Activated CD8-positive, alpha-beta memory T cell treated with anti-CD3 and anti-CD28 coated beads, Interleukin-2, amount 10 ng/mL, durations not matched to agents 7 days and 5 days (primary cell): ENCODE measurements around the gene ALAD. TPM values are rescaled to one million over a fixed set of nuclear protein-coding genes. Genes with fewer than 3 reads are reported as not detected.
"Not testable (repeated sequence)": the region's sequence is repeated elsewhere in the genome, so short reads cannot be mapped to it uniquely, and the experiment has no call there.

ENCODE experiments used
- ATAC-seq: fragments of 150-1000 bp; cut with Tn5 transposase; one replicate; pipeline ENCODE4 v1.10.0; 2021; ENCODE audit warnings: moderate library complexity
- CTCF ChIA-PET: fragments of 350-600 bp; sonication (Branson Sonifier 250); formaldehyde crosslinking; loops from one replicate; lab custom pipeline; 2021; ENCODE audit warnings: antibody characterized with exemption; lab: Charles Lee
- DNase-seq: peaks from one replicate; pipeline ENCODE4 v3.0.0-alpha.2; 2020
- H3K27ac Mint-ChIP-seq: one replicate; pipeline ENCODE4 v1.8.0; 2021; ENCODE audit warnings: mild to moderate bottlenecking, mixed read lengths
- H3K27me3 Mint-ChIP-seq: one replicate; pipeline ENCODE4 v1.8.0; 2021; ENCODE audit warnings: mixed read lengths
- H3K36me3 Mint-ChIP-seq: one replicate; pipeline ENCODE4 v1.8.0; 2021; ENCODE audit warnings: mild to moderate bottlenecking, mixed read lengths
- H3K4me1 Mint-ChIP-seq: one replicate; pipeline ENCODE4 v1.8.0; 2021; ENCODE audit warnings: mixed read lengths
- H3K4me3 Mint-ChIP-seq: one replicate; pipeline ENCODE4 v1.8.0; 2021; ENCODE audit warnings: mild to moderate bottlenecking, moderate library complexity, mixed read lengths
- H3K9me3 Mint-ChIP-seq: one replicate; pipeline ENCODE4 v1.8.0; 2022; ENCODE audit warnings: low read depth, mixed read lengths
- total RNA-seq, 2 experiments: library from RNA; stranded (reverse); gene quantifications; one replicate each; pipeline ENCODE4 v1.2.3, GENCODE V29; 2021

Gene ALAD
- total RNA-seq, 2 experiments from 2014 or later: 27.5 to 29.0 TPM

GRCh38 chr9:113376634-113377567 lies 24.2 kb downstream of the ALAD start, which contains the start of gene HDHD3:
TSS of gene HDHD3 (minus strand) at chr9:113376986. CDS start at chr9:113374354, 2,632 bp downstream.
- CTCF ChIA-PET: interaction anchor here (0.7 to 1.8 kb wide), 7 partner anchors 13 to 206 kb away, joined by 3 to 6 read pairs (median 3); partner anchors contain the start of genes BSPRY, C9orf43 and POLE3
- Mint-ChIP-seq H3K9me3 (no peaks in the 10 kb centered on the region), H3K4me1 (peaks cover 15% of the 10 kb centered on the region), H3K4me3 (peak within 1 kb of the TSS; percentile 75), H3K27ac (peak within 1 kb of the TSS; percentile 82), H3K27me3 (no peaks in the 10 kb centered on the region), H3K36me3 (peaks cover 3% of the 10 kb centered on the region)
- DNase-seq: peak; percentile 88
- ATAC-seq: peak; percentile 94

- Mint-ChIP-seq H3K36me3 (peaks cover 3% of the 10 kb centered on the region), H3K4me3 (peak overlapping the region; percentile 75), H3K9me3 (no peaks in the 10 kb centered on the region), H3K27ac (peak overlapping the region; percentile 59), H3K27me3 (no peaks in the 10 kb centered on the region), H3K4me1 (peaks cover 12% of the 10 kb centered on the region)
- DNase-seq (no peak), ATAC-seq (no peak)
- CTCF ChIA-PET: interaction anchor here (0.7 to 2.2 kb wide), 5 partner anchors 26 to 279 kb away, joined by 3 to 6 read pairs (median 4); partner anchors contain the start of genes ALAD, BSPRY, CDC26 and PRPF4
Observed at GRCh38 chr9:113375057-113376023, 25.7 kb downstream of the ALAD start.

GRCh38 chr9:113373676-113374392 lies 27.2 kb downstream of the ALAD start:
- Mint-ChIP-seq H3K4me1 (peaks cover 12% of the 10 kb centered on the region), H3K9me3 (no peaks in the 10 kb centered on the region), H3K27me3 (no peaks in the 10 kb centered on the region), H3K4me3 (no peak overlapping the region), H3K36me3 (peaks cover 3% of the 10 kb centered on the region), H3K27ac (no peak overlapping the region)
- ATAC-seq: no peak
- DNase-seq: no peak
- CTCF ChIA-PET: interaction anchor here (1.0 to 2.2 kb wide), 3 partner anchors 28 to 281 kb away, joined by 3 to 6 read pairs (median 3); partner anchors contain the start of genes ALAD, CDC26 and PRPF4

- Mint-ChIP-seq H3K36me3 (peaks cover 3% of the 10 kb centered on the region), H3K27me3 (no peaks in the 10 kb centered on the region), H3K27ac (no peak overlapping the region), H3K4me3 (no peak overlapping the region), H3K9me3 (no peaks in the 10 kb centered on the region), H3K4me1 (peaks cover 12% of the 10 kb centered on the region)
- CTCF ChIA-PET: interaction anchor here (2.2 kb wide), 1 partner anchor 29 kb away, joined by 6 read pairs; the partner anchor contains the start of gene ALAD
- no peak for DNase-seq
- no peak for ATAC-seq
Observed at GRCh38 chr9:113373256-113373655, 27.8 kb downstream of the ALAD start.

GRCh38 chr9:113372059-113372458 lies 29.0 kb downstream of the ALAD start:
- Mint-ChIP-seq H3K9me3 (no peaks in the 10 kb centered on the region), H3K27me3 (no peaks in the 10 kb centered on the region), H3K27ac (peak overlapping the region; percentile 2), H3K4me1 (peaks cover 11% of the 10 kb centered on the region), H3K4me3 (no peak overlapping the region), H3K36me3 (peaks cover 3% of the 10 kb centered on the region)
- CTCF ChIA-PET: no interaction called here
- ATAC-seq (no peak), DNase-seq (no peak)

GRCh38 chr9:113370806-113371325 lies 30.2 kb downstream of the ALAD start:
- Mint-ChIP-seq H3K27ac (no peak overlapping the region), H3K9me3 (no peaks in the 10 kb centered on the region), H3K27me3 (no peaks in the 10 kb centered on the region), H3K4me3 (no peak overlapping the region), H3K4me1 (peaks cover 10% of the 10 kb centered on the region), H3K36me3 (peaks cover 3% of the 10 kb centered on the region)
- no peak for DNase-seq
- no peak for ATAC-seq
- CTCF ChIA-PET: no interaction called here

GRCh38 chr9:113369855-113370140 lies 31.3 kb downstream of the ALAD start:
- DNase-seq (no peak), ATAC-seq (no peak)
- Mint-ChIP-seq H3K4me3 (no peak overlapping the region), H3K27ac (no peak overlapping the region), H3K9me3 (no peaks in the 10 kb centered on the region), H3K4me1 (no peaks in the 10 kb centered on the region), H3K27me3 (no peaks in the 10 kb centered on the region), H3K36me3 (peaks cover 3% of the 10 kb centered on the region)
- CTCF ChIA-PET: no interaction called here

- H3K9me3 Mint-ChIP-seq: no peaks in the 10 kb centered on the region
- DNase-seq (no peak), ATAC-seq (no peak)
- no peak overlapping the region for H3K4me3 Mint-ChIP-seq
- H3K36me3 Mint-ChIP-seq: peaks cover 1% of the 10 kb centered on the region
- CTCF ChIA-PET: no interaction called here
- H3K4me1 Mint-ChIP-seq: no peaks in the 10 kb centered on the region
- H3K27ac Mint-ChIP-seq: no peak overlapping the region
- no peaks in the 10 kb centered on the region for H3K27me3 Mint-ChIP-seq
Observed at GRCh38 chr9:113368982-113369854, 31.9 kb downstream of the ALAD start.

GRCh38 chr9:113368348-113368981 lies 32.6 kb downstream of the ALAD start:
- no peaks in the 10 kb centered on the region for H3K9me3 Mint-ChIP-seq
- H3K4me3 Mint-ChIP-seq: no peak overlapping the region
- CTCF ChIA-PET: no interaction called here

GRCh38 chr9:113365652-113366051 lies 35.4 kb downstream of the ALAD start:
- not testable (repeated sequence) for H3K36me3 Mint-ChIP-seq, H3K27ac Mint-ChIP-seq, H3K9me3 Mint-ChIP-seq, DNase-seq, ATAC-seq, H3K4me3 Mint-ChIP-seq, H3K4me1 Mint-ChIP-seq, H3K27me3 Mint-ChIP-seq
- CTCF ChIA-PET: interaction anchor here (0.7 to 1.3 kb wide), 4 partner anchors 14 to 597 kb away, joined by 3 to 4 read pairs (median 3); partner anchors contain the start of gene ALAD

More at GRCh38 chr9:113368348-113368981, 32.6 kb downstream of the ALAD start:
- no peak overlapping the region for H3K27ac Mint-ChIP-seq
- no peak for DNase-seq
- no peaks in the 10 kb centered on the region for H3K4me1 Mint-ChIP-seq
- no peak for ATAC-seq
- peaks cover 1% of the 10 kb centered on the region for H3K36me3 Mint-ChIP-seq
- no peaks in the 10 kb centered on the region for H3K27me3 Mint-ChIP-seq

- Mint-ChIP-seq H3K4me1 (no peaks in the 10 kb centered on the region), H3K27me3 (no peaks in the 10 kb centered on the region), H3K36me3 (peaks cover 2% of the 10 kb centered on the region), H3K27ac (no peak overlapping the region), H3K9me3 (no peaks in the 10 kb centered on the region), H3K4me3 (no peak overlapping the region)
- CTCF ChIA-PET: interaction anchor here (0.7 to 1.3 kb wide), 5 partner anchors 9 to 172 kb away, joined by 3 to 4 read pairs (median 3); partner anchors contain the start of genes ALAD and HDHD3
- DNase-seq (no peak), ATAC-seq (no peak)
Observed at GRCh38 chr9:113364951-113365350, 36.1 kb downstream of the ALAD start.
